UCSD-AML1 (cell line): ENCODE measurements around the gene POLA1.

Experiments
- DNase-seq: peaks from one replicate; lab custom pipeline; 2025; ENCODE audit not compliant: unreplicated experiment; lab: John Stamatoyannopoulos, UW

Gene POLA1

DNA sequence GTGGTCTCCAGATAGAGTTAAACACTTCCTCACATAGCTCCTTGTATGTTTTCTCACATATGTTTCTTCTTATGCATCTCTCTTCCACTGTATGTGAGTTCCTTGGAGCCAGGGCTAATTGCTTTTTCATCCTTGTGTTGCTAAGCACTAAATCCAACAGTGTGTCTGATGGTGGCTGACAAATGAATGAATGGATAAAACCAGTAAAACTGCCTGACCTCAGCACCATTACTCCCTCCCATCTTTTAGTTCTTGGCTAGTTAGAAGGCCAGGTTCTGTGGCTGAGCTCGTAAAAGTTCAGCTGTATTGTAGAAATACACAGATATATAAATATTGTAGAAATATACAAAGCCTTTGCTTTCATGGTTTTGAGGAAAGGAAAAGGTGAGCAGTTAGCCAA lies 271.7 kb downstream of the POLA1 start:
- DNase-seq = no peak

DNA sequence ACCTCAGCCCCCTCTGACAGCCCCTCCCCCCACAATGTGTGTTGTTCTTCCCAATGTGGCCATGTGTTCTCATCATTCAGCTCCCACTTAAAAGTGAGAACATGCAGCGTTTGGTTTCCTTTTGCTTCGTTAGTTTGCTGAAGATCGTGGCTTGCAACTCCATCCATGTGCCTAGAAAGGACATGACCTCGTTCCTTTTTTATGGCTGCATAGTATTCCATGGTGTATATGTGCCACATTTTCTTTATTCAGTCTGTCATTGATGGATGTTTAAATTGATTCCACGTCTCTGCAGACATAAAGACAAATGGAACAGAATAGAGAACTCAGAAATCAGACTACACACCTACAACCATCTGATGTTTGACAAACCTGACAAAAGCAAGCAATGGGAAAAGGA lies 276.1 kb downstream of the POLA1 start:
- no peak for DNase-seq

DNA sequence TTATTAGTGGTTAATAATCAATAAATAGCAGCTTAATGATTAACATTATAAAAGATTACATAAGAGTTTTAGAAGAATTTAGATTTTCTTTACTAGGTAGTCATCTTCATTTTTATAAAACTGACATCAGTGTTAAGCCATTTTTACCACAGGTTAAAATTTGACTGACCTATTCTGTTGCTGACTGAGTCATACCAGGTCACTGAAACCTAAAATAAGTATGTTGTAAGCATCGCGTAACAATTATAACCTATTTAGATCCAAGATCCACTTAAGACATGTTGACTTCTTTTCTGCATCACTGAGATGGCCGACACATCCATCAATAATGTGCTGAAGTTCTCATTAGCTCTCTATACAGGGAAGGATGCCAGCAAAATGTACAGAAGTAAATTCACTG lies 285.4 kb downstream of the POLA1 start:
- no peak for DNase-seq

DNA sequence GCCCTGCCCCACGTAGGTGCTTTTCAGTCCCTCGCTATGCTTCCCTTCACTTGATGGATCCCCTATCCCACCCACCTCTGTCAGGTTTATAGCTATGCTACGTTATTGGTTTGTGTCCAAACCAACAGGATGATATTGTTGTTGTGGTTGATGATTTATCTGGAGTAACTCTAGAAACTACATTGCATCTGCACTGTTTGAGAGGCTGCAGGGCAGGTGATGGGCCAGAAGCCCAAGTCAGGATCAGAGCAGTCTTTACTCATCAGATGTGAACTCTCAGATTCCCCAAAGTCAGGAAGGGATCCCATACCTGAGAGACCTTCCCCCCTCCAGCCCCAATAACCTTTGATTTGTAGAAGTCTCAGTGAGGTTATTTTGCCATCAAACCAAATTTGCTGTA lies 287.3 kb downstream of the POLA1 start:
- DNase-seq = no peak

DNA sequence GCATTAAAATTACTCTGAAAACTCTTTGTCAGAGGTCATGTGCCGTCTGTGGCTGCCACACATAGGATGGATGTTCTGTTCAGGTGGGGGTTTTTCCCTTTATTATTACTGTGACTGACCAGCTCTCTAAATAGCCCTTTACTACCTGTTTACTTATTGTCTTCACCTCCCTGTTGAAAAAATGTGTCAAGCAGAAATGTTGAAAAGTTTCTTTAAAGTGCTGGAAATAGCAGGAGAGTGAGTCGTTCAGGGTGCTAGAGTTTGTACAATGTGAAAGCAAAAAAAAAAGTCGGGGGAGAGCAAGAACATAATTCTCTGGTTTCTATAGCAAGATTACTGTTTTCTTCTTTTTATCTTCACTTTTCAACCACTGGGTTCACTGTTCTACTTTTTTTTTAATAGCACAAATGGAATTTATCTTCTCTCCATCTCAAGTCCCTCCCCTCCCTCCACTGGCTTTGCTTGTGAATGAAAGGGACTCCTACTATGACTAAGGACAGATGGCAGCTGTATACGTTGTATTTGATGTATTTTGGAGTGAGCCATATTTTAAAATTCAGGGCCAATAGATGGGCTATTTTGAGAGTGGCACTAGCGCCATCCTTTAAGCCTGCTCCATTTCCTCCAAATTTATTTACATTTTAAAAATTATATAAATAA lies 288.7 kb downstream of the POLA1 start:
- DNase-seq = no peak

DNA sequence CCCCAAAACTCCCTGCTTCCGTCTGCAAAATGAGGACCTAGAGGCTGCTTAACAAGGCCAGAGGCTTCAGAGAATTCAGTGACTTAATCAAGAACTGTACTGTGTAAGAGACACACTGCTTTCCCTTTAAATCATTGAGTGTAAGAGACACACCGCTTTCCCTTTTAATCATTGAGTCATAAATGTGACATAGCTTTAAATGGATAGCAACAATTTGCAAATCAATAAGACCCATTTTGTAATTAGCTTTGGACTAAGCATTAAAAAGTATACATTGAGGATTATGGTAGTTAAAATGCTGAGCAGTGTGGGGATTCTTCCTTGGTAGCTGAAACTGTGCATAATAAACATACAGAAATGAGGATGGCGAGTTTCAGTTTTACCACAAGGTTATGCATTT lies 290.2 kb downstream of the POLA1 start:
- DNase-seq = no peak

DNA sequence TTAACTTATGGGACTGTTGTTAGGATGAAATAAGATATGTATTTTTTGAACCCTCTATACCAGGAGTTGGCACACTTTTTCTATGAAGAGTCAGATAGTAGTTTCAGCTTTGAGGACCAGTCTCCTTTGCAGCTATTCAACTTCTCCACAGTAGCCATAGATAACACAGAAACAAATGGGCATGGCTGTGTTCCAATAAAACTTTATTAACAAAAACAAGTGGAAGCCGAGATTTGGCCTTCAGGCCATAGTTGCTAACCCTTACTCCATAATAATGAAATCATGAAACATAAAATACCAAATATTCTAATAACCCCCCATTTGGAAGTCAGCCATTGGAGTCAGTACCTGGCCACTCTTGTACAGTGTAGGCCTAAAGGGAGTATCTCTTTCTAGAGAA lies 291.4 kb downstream of the POLA1 start:
- no peak for DNase-seq

DNA sequence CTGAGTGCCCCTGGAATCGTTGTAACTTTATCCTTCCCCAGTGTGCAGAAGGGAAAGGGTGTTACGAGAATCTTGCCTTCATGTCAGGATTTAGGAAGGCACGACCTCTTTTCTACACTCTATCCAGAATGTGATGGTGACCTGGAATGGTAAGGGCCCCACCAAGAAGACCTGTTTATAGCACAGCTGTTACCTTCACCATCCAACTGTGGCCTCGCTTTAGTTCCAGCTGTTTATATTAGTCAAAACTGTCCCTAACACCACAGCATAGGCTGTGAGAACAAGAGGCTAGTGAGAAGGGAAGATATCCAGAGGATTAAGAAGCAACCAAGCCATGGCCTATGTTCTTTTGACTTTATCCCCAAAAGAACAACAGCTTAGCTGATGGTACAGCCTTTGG lies 294.0 kb downstream of the POLA1 start:
- DNase-seq = no peak

DNA sequence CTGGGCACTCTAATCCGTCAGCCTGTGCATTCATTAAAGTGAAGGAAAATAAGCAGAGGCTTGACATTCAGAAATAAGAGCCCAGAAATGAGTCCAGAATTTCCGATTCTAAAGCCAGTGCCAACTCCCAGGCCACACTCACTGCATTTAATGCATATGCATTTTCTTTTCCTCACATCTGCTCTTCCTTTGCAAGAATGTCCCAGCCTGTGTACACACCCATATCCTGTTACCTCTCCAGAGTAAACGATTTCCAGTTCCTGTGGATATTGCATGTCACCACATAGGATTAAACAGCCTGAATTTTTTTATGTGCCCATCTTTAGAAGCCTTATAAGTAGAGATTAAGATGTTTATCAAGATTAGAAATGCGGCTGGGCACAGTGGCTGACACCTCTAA lies 294.6 kb downstream of the POLA1 start:
- no peak for DNase-seq

DNA sequence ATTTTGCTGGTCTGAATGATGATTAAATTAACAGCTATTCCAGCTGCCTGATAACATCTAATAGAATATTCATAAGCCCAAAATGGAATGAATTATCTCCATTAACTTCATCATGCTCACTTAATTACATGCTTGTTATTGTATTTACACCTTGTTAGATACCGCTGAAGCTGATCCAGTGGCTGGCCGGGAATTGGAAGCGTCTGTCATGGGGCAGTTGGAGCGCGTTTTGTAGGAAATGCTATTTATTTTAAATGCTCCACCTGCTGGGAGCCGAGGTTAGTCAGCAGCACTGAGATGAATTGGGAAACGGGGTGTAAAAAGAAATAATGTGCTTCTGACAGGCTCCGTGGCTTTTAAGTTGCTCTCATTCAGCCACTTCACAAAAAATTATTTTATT lies 296.8 kb downstream of the POLA1 start:
- no peak for DNase-seq

DNA sequence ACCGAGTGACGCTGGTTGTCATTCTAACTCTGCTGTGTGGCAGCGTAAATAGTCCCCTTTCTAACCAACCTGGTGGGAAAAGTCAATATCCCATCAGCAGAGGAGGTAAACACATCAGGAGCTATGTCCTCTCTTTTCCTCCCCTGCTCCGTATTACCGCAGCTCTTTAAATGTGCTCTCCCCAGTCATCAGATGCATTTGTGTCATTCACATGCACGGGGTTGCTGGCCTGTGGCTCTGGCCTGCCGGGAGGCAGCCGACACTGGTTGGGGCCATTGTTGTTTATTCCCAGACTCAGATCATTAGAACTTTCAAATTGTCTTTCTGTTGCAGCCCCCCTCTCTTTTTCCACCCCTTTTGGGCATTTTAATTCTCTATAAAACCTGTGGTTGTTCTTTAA lies 300.2 kb downstream of the POLA1 start:
- no peak for DNase-seq

DNA sequence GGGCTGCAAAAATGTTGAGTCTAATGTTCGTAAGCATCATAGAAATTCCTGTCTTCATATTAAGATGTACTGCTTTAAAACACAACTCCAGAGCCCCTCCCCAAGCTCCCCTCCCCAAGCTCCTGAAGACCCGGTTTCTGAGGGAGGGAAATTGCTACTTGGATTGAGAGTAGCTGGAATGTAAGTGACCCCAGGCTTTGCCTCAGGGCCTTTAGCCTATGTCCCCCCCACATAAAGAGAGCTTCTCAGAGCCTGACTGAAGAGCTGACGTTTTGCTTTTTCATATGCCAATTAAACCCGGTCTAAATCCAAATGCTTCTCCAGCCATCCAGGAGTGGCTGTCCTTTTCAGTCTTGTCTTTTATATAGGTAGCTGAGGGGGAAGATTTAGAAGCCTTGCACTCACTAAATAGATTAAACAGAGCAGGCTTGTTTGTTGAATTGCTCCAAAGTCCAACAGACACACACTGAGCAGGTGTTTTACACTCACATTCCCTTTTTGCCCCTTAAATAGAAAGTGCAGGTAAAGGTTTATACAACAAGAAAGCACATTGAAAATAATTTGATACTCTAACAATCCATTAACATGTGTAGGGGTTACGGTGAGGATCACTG lies 302.5 kb downstream of the POLA1 start:
- DNase-seq = no peak

DNA sequence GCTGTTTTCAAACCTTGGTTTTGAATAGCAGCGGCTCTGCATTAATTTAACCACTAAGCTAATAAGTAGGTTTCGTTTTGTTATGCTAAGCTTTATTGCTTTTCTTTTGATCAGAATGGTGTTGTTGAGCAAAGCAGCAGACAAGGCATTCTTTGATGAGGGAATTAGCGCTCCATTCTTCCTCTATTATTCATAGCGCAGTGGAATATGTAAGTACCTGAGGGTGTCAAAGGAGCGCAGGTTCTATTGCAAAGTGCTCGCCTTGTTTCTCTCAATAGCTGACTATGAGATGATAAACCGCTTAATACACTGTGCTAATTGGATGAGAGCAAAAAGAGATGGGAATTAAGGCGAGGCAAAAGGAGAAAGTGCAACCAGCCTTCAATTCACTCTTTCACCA lies 305.8 kb downstream of the POLA1 start:
- no peak for DNase-seq

DNA sequence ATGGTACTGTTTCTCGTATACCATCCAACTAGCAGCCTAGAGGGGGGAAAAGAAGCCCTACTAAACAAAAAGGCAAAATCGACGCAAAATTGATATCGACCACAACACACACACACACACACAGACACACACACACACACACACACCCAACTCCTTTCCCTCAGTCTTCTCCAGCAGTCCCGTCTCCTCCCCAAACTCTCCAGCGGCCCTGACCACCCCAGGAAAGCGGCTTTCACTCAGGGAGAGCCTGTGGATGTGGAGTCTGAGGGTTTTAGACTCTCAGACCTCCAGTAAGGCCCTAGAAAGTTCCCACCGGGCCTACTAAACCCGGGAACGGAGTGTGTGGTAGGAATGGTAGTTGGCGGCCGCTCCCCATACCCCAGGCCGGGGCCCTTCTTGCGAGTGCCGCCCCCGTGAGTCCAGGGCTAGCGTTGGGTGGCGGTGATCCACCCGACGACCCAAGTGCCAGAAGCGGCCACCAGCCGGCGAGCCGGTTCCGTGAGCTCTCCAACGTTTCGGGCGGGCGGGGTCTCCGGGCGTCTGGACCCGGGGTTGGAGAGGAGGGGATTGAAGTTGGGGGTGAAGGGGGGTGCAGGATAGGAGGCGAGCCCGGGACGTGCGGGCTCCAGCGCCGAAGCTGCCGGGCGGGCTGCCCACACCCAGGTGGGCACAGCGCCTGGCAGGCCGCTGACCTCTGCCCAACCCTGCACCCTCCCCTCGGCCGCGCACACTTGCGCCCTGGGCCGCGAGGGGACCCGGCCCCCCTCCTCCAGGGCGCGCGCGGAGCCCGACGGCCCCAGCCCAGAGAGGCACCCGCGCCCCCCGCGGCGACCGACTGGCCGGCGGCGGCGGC lies 308.3 kb downstream of the POLA1 start:
- no peak for DNase-seq

DNA sequence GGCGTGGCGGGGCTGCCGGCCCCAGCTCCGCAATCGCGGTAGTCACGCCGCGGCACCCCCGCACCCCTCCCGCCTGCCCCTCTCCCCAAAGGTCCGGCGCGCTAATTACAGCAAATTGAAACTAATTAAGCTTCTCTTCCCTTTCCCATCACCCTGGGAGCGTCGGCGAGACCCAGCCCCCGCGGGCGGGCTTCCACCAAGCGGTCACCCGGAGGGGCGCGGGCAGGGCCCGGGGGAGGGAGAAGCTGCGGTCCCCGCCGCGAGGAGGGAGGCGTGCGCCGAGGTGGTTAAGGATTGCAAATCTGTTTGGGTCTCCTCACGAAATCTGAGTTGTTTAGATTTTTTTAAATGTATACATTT lies 308.9 kb downstream of the POLA1 start:
- no peak for DNase-seq

DNA sequence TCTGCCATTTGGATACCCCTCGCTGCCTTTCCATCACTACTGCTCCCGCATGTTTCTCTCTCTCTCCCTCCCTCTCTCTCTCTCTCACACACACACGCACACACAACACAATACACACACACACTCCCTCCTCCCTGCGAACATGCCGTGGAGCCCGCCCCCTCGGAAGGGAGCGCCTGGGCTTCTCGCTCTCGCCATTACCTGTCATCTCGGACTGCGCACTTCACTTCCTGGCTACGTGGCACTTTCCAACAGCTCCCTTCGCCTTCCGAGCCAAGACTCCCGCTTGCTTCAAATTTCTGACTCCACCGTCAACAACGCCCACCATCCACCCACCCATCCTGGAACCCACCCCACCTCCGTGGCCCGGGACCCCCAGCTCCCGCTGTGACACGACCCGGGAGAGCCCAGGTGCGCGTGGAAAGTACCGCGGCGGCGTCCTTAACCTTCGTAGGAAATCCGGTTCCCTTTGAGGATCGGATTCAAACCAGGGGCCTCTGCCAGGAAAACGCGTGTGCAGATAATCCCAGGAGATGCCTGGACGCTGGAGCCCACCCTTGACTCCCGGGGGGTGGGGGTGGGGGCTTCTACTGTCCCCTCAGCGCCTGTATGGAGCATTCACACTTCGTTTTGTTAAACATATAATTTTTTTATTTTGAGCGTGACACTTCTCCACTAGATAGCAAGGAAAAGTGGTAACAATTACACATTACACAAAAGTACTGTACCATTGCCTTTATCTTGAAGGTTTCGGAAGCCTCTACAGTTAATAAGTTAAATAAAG lies 309.5 kb downstream of the POLA1 start:
- no peak for DNase-seq

DNA sequence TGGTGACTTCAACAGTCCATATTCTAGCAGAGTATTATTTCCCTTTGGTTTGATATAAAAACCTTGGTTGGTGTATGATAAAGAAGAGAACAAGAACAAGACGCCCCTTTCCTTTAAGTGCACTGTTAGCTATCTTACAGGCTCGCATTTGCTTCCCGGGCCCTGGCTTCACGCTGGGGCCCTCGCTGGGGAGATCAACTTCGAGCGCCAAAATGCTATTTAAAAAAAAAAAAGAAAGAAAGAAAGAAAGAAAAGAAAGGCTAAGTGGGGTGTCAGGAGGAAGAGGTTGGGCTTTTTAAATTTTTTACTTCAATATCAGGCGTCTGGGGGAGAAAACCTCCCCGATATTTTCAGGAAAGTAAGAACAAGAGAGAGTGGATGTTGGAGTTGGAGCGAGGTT lies 310.3 kb downstream of the POLA1 start:
- no peak for DNase-seq

DNA sequence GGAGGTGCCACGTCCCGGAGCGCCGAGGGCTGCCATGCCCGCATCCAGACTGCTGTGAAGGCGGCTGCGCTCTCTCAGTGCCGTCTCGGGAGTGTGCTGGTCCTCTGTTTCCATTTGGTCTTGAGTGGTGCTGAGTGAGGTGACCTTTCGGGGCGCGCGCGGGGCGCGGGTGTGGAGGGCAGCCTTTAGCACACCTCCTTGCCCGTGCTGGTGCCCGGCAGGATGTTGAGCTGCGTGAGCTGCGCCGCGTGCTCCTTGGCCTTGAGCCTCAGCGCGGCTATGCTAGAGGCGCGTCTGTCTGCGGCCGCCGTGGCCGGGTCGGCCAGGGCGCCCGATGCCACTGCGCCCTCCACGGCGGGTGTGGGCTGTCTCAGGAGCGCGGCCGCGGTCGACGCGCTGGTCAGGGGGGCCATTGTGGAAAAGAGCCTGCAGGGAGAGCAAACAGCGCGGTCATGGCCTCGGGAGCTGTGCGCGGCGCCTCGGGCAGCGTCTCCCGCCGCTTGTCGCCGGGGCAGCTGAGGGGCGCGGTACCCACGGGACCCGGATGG lies 310.8 kb downstream of the POLA1 start:
- DNase-seq = no peak

DNA sequence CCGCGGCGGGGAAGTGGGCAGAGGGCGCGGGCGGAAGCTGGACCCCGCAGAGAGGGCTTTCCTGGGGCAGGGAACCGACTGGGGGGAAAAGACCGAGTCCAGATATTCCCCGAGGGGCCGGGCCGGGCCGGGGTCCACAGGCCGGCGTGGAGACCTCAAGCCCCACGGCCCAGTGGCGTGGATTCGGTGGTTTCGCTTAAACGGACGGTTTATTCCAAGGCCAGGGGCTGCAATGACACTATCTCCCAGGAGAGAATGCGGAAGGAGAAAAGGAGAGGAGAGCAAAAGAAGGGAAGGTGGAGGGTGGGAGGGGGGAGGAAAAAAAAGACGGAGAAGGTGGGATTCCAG lies 311.3 kb downstream of the POLA1 start:
- no peak for DNase-seq

DNA sequence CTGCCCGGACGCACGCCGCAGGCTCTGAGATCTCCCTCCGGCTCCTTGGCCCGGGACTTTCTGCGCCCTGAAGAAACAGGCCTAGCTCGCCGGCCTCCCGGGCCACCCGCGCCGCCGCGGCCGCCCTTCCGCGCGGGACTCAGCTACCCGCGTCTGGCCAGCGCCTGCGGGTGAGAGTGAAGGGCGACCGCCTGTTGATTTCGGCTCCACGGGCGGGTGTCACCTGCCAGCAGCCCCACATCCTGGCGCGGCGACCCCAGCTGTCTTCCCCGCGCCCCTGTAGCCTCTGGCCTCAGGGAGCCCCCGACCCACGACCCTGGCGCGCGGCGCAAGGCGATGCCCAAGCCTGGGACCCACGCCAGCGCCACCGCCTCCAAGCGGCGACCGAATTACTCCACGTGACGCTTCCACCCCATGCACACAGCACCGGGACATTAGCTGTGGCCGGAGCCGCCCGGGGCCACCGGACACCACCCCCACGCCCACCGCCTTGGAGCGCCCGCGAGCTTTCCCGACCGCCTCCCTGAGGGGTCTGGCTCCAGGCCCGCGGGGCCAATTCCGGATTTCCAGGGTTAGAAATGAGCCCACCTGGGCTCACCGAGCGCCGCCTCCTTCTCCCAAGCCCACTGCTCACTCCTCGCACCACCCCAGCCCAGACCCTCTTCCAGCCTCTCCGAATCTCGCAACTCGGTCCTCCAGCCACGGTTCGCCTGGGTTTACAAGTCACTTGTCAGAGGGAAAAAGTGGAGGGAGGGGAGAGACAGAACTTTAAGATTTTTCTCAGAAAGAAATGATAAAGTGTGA lies 311.9 kb downstream of the POLA1 start:
- DNase-seq = no peak
